Tibial nerve (tissue), 4 donors: Measurements from ENCODE around the gene TMX2. TPM values are rescaled to one million over a fixed set of nuclear protein-coding genes. Genes with fewer than 3 reads are reported as not detected.

Experiments used
- DNase-seq, 2 donors: peaks; one replicate each; pipeline ENCODE4 v3.0.0-alpha.2; 2019; ENCODE audit warnings: low spot score in 2 of 2
- H3K27ac ChIP-seq, 4 donors: fragments of 200-600 bp; sonication (generic) in 3 of 4; one replicate each; pipeline ENCODE4 v1.5.1; 2017 to 2019; ENCODE audit warnings: mild to moderate bottlenecking in 1 of 4
- H3K27me3 ChIP-seq, 2 donors: fragments of 200-600 bp; sonication (generic) in 1 of 2; one replicate each; pipeline versions ENCODE4 v1.5.1 to v1.6.0; 2017 to 2019
- H3K36me3 ChIP-seq, 3 donors: fragments of 200-600 bp; sonication (generic); one replicate each; pipeline ENCODE4 v1.5.1; 2018 to 2019
- H3K4me1 ChIP-seq, 4 donors: fragments of 200-600 bp; sonication (generic) in 3 of 4; one replicate each; pipeline ENCODE4 v1.5.1; 2017 to 2019
- H3K4me3 ChIP-seq, 4 donors: fragments of 200-600 bp; sonication (generic) in 3 of 4; one replicate each; pipeline ENCODE4 v1.5.1; 2017 to 2019; ENCODE audit warnings: mild to moderate bottlenecking in 1 of 4, moderate library complexity in 1 of 4
- H3K9me3 ChIP-seq, 4 donors: fragments of 200-600 bp; sonication (generic) in 3 of 4; one replicate each; pipeline ENCODE4 v1.5.1; 2017 to 2019
- CTCF ChIP-seq, 5 experiments: fragments of 200-600 bp in 3 of 5; fragments of 450-650 bp in 2 of 5; sonication (generic) in 3 of 5; IDR thresholded peaks; one replicate each; pipeline ENCODE4 v1.5.1; 2016 to 2019; ENCODE audit warnings: antibody characterized with exemption in 5 of 5, mild to moderate bottlenecking in 3 of 5, moderate library complexity in 2 of 5
- EP300 ChIP-seq, 2 donors: sonication (generic); formaldehyde crosslinking; IDR thresholded peaks; one replicate each; pipeline ENCODE4 v1.6.1; 2017; ENCODE audit warnings: antibody characterized with exemption in 2 of 2, mild to moderate bottlenecking in 1 of 2
- POLR2A ChIP-seq, 2 donors: fragments of 450-650 bp; IDR thresholded peaks; one replicate each; pipeline ENCODE4 v1.6.1; 2017; ENCODE audit warnings: antibody characterized with exemption in 2 of 2, mild to moderate bottlenecking in 2 of 2, moderate library complexity in 2 of 2
- WGBS, 2 donors: methylation state at CpG; one replicate each; pipeline ENCODE4 v1.1.5; 2018; 5-methylcytosine and 5-hydroxymethylcytosine counted together
- total RNA-seq, 4 donors: library from RNA; depleted of rRNA; stranded (reverse); fragments of >200 nt; gene quantifications; one replicate each; pipeline ENCODE4 v1.1.0, GENCODE V29; 2016

Gene TMX2
- total RNA-seq, 4 donors from 2014 or later: 54.3 to 89.4 (median 71.7) TPM

DNA sequence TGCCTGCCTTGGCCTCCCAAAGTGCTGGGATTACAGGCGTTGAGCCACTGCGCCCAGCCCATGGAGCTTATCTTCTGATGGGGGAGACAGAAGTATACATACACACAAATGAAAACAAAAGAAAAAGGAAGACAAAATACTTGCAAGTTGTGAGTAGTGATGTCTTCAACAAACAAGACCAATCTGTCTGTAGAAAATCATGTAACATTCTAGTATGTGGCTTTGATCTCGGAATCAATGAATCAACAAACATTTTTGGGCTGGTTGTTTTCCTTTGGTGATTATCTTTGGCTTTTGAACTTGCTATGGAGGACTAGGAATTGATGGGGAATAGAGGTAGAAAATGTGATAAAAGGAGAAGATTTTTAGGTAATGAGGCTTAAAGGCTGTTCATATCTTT lies 45.8 kb downstream of the TMX2 start:
- no peak for DNase-seq
- Histone ChIP-seq H3K36me3 (peaks cover 0 to under 1% (median 0%) of the 10 kb centered on the region in 3 donors), H3K9me3 (no peaks in the 10 kb centered on the region), H3K4me3 (no peak overlapping the region), H3K27ac (no peak overlapping the region), H3K27me3 (no peaks in the 10 kb centered on the region), H3K4me1 (peaks cover 0 to 8% (median 0%) of the 10 kb centered on the region in 4 donors)
- TF ChIP-seq CTCF (IDR thresholded peaks at IDR 0.05): no peak
- TF ChIP-seq EP300 (IDR thresholded peaks at IDR 0.05): no peak
- TF ChIP-seq POLR2A (IDR thresholded peaks at IDR 0.05): no peak
- WGBS, 2 donors: 92 to 94% methylated on average over 3 of the region's 3 CpGs

- WGBS, 2 donors: 2 to 3% methylated on average over 13 of the region's 13 CpGs
These were observed 49.2 kb downstream of the TMX2 start, which contains the start of gene CTNND1 for GRCh38 chr11:57761301-57762234. Gene CTNND1 (plus strand): TSS chr11:57761802. CDS start chr11:57791479, 29,677 bp downstream.

GRCh38 chr11:57762235-57762861 lies 50.0 kb downstream of the TMX2 start:
- Histone ChIP-seq H3K27ac (peak overlapping the region; percentile 83 to 97 (median 92)), H3K4me1 (peaks cover 0 to 35% (median 29%) of the 10 kb centered on the region in 4 donors), H3K9me3 (no peaks in the 10 kb centered on the region), H3K27me3 (no peaks in the 10 kb centered on the region), H3K4me3 (peak overlapping the region; percentile 48 to 65 (median 60)), H3K36me3 (no peaks in the 10 kb centered on the region)
- TF ChIP-seq EP300 (IDR thresholded peaks at IDR 0.05): no peak
- no peak for TF ChIP-seq CTCF (IDR thresholded peaks at IDR 0.05)
- TF ChIP-seq POLR2A (IDR thresholded peaks at IDR 0.05): no peak
- no peak for DNase-seq
- 1 to 2% methylated on average over 9 of the region's 9 CpGs for WGBS, 2 donors

More at GRCh38 chr11:57761301-57762234, 49.2 kb downstream of the TMX2 start, which contains the start of gene CTNND1:
- TF ChIP-seq CTCF (IDR thresholded peaks at IDR 0.05) (peak in 1 of 5 experiments; percentile 41), EP300 (IDR thresholded peaks at IDR 0.05) (peak; percentile 48 to 99), POLR2A (IDR thresholded peaks at IDR 0.05) (peak; percentile 81 to 85)
- Histone ChIP-seq H3K36me3 (no peaks in the 10 kb centered on the region), H3K27me3 (no peaks in the 10 kb centered on the region), H3K27ac (peak within 1 kb of the TSS; percentile 83 to 97 (median 92)), H3K4me3 (peak within 1 kb of the TSS; percentile 48 to 65 (median 60)), H3K4me1 (peaks cover 0 to 34% (median 24%) of the 10 kb centered on the region in 4 donors), H3K9me3 (no peaks in the 10 kb centered on the region)
- peak; percentile 79 to 90 for DNase-seq

DNA sequence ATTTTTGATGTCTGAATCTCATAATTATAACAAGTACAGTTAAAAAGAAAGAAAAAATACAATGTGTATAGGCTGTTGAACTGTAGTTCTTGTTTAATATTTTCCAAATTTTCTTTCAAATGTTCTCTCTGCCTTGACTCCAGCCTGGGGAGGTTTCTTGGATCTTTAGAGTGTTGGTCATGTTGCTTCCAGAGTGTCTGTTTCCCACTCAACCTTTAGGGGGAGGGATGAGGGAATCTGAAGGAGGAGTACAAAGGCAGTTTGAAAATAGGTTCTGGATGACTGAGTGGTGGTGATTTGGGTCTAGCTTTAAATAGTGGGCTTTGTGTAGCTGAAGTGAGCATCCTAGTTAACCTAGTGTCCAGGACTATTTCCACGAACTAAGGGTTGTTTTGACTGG lies 51.2 kb downstream of the TMX2 start:
- no peak for DNase-seq
- WGBS, 2 donors: 4 to 7% methylated on average over 1 of the region's 1 CpG
- Histone ChIP-seq H3K27me3 (no peaks in the 10 kb centered on the region), H3K4me3 (peak overlapping the region; percentile 48 to 65 (median 60)), H3K9me3 (no peaks in the 10 kb centered on the region), H3K27ac (peak overlapping the region; percentile 39 to 97 (median 89)), H3K36me3 (no peaks in the 10 kb centered on the region), H3K4me1 (peaks cover 0 to 41% (median 30%) of the 10 kb centered on the region in 4 donors)
- TF ChIP-seq CTCF (IDR thresholded peaks at IDR 0.05) (peak; percentile 27 to 39 (median 36)), POLR2A (IDR thresholded peaks at IDR 0.05) (no peak), EP300 (IDR thresholded peaks at IDR 0.05) (peak in 1 of 2 donors; percentile 50)
